ENCODE results near the gene SEPTIN1.

Gene SEPTIN1

GRCh38 chr16:30382111-30382881, at the start of gene SEPTIN1:
Gene SEPTIN1, minus strand, starts transcription at chr16:30382561. Its CDS starts 19 bp downstream, at chr16:30382542.
- peak; percentile 67 for DNase-seq

DNA sequence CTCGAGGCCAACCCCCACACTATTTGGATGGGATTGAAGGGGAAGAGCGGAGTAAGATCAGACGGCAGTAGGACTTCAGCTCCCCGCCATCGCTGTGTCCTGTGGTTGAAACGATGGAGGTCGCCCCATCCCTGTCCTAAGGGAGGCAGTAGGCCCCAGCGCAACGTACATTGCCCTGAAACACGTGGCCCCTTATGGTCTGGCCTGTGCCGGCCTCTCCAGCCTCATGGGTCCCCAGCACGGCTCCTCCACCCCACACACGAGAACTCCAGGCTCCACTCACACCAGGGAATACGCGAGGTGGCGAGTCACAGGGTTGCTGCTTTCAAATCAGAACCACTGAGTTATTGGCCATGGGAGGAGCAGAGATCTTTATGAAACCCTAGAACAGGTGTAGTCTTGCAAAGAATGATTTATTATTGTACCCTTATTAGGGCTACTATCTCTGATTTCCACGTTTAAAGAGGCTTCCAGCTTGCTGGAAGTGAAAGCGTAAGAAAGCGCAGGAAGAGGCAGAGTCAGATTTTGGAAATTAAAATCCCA, 48.1 kb upstream of the SEPTIN1 start:
- no peak for DNase-seq

DNA sequence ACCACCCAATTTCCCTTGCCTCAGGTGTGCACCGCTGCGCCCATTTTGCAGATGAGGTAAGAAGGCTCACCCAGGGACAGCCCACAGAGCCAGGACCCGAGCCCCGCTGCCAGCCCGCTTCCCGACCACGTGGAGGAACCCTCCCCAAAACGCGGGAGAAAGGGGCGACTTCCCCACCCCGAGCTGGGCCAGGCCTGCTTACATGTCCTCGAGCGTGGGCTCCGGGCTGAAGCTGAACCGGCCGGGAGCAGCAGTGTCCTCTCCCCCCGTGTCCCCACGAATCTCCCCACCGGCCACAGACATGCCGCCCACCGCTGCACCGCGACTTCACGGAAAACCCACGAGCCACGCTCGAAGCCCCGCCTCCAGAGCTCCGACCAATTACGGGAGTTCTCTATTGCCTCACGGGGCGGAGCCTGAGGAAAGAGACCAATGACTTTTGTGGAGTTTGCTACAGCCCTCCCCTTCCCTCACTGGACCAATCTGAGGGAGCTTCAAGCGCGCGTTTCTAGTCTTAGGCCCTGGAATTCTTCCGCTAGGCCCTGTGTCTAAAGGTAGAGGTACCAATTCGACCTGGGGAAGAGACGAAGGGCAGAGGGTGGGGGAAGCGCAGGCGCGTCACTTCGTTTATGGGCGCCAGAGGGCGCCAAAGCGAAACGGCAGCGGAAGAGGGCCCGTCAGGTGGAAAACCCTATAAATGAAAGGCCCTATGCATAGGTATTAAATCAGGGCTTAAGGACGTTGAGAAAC, 47.5 kb upstream of the SEPTIN1 start, which contains the start of gene DCTPP1:
Gene DCTPP1, minus strand, starts transcription at position 353 of the 750 bp plus-strand sequence. Its CDS starts 50 bp downstream, at position 303.
- DNase-seq = peak; percentile 96

- no peak for DNase-seq
These were observed 47.0 kb upstream of the SEPTIN1 start for GRCh38 chr16:30429418-30429677.

DNA sequence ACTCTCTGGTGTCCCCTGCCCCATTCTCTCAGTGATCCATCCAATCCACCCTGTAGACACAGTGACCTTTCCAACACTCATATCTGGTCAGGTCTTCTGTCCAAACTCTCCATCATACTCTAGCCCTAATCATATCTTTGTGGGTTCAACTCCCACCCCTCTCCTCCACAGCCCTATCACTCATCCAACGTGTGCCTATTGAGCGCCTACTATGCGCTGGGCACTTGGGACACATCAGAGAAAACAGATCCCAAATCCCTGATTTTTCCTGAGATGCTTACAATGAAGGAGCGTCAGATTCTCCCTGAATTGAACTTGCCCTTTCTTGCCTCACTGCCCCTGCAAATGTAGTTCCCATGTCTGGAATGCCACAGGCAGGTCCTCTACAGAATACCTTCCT, 45.7 kb upstream of the SEPTIN1 start:
- DNase-seq = no peak

DNA sequence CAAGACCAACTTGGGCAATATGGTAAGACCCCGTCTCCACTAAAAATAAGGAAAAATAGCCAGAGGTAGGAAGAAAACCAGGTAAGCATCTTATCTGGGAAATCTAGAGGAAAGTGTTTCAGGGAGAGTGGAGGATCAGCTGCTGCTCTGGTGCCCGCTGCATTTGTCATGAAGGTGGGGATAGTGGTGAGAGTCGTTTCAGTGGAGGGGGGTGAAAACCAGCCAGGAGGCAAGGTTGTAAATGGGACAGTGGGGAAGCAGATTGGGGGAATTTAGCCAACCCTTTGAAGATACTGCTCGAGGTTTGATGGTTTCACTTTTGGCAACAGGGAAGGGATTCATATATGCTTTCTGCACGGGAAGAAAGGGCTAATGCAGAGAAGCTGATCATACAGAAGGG, 38.6 kb upstream of the SEPTIN1 start:
- DNase-seq = no peak

DNA sequence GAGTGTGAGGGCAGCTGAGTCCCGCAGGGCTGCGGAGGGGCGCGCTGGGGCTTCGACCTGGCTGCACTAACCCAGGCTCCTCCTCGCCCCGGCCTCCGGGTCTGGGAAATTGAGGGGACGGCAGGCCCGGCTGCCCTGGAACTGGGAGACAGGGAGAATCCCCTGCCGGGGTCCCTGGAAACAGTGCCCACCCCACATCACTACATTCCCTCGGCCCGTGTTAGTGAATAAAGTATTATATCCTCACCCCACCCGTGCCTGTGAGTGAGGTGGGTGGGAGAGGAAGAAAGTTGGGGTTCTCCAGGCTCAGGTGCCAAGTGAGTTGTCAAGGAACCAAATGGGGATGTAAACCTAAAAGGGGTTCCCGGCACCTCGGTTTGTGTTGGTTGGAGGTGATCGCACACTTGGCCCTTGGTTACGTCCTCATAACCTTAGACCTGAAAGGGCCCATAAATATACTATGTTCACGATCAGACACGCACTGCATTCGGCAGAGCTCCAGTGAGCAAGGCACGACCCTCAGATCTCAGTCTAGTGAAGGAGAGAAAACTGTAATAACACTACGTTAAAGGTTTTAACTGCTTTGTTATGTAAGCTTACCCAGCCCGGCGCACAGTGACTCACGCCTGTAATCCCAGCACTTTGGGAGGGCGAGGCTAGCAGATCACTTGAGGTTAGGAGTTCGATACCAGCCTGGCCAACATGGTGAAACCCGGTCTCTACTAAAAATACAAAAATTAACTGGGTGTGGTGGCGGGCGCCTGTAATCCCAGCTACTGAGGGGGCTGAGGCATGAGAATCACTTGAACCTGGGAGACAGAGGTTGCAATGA, 36.2 kb upstream of the SEPTIN1 start:
- no peak for DNase-seq

- DNase-seq = peak; percentile 82 to 86
These were observed 35.4 kb upstream of the SEPTIN1 start for GRCh38 chr16:30417529-30418349.

DNA sequence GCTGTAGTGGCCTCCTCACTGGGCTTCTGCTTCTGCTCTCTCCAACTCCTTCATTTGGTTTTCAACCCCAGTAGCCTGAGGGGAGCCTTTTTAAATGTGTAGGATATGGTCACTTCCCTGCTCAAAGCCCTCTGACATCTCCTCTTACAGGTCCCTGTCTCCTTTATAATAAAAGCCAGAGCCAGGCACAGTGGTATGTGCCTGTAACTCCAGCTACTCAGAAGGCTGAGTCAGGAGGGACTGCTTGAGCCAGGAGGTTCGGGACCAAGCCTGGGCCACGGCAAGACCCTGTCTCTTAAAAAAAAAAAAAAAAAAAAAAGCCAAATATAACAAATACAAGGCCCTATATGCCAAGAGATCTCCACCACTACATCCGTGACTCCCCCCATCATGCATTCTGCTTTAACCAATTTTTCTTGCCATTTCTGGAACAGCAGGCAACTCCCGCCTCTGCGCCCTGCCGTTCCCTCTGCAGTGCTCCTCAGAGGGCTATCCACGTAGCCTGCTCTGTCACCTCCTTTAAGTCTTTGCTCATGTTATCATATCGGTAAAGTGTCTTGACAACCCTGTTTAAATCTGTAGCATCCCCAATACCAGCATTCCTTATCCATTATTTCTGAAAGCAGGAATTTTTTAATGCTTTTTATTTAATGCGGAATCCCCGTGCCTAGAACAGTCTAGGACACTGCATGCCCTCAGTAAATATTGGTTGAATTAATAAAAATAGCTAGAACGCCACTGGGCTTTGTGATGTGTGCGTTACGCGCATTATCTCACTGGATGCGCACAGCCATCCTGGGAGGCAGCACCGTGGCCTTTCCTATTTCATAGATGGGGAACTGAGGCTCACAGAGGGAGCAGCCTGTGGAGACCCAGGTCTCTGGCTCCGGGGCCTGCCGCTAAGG, 34.5 kb upstream of the SEPTIN1 start:
- DNase-seq = no peak

GRCh38 chr16:30416047-30416603, 33.8 kb upstream of the SEPTIN1 start:
- DNase-seq = no peak

GRCh38 chr16:30414159-30414558, 31.8 kb upstream of the SEPTIN1 start:
- DNase-seq = no peak

DNA sequence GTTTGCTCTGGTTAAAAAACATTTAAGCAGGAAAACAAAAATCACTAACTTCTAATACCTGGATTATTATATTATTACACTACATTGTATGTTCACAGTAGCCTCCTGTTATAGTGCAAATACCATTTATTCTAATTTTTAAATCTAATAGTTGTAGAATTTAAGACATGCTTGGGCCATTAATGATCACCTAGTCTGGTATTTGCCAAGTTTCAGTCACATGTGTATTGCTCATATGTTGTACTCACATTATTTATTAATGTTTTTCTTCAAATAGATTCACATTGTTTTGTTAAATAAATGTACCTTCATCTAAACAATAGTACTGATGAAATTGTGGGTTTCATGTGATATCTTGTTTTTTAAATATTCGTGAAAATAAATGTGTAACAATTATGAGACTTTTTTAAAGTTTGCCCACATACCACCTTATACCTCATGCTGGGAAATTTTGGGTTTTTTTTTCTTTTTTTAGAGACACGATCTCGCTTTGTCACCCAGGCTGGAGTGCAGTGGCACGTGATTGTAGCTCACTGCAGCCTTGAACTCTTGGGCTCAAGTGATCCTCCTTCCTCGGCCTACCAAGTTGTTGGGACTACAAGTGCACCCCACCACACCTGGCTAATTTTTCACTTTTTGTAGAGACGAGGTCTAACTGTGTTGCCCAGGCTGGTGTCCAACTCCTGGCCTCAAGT, 30.9 kb upstream of the SEPTIN1 start:
- DNase-seq = no peak

DNA sequence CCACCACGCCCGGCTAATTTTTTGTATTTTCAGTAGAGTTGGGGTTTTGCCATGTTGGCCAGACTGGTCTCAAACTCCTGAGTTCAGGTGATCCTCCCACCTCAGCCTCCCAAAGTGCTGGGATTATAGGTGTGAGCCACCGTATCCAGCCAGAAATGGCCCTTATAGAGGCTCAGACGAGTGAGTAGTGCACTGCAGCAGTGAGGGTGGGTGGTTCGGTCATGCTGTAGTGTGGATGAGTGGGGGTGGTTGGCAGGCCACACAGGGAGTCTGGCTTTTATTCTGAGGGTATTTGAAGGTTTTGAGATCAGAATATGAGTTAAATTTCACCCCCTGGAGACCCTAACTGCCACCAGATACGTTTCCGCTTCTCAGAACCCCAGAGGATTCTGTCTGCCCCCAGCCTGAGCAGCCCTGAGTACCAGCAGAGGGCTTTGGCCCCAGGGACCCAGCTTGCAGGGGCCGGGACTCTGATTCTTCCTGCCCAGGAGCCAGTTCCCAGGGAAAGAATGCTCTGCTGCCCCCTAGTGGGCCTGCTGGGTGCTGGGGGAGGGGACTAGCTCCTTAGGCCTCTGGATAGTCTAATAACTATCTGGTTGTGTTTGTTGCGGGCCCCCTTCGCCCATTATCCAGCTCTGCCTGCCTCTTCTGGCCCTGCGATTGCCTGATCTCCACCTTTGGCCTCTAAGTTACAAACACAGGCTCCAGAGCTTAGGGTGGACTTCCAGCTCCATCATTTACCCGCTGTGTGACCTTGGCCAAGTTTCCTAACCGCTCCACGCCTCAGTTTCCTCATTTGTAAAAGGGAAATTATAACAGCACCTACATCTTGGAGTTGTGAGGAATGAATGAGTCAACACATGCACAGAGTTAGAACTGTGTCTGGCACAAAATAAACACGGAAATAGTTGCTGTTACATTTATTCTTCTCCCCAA, 27.0 kb upstream of the SEPTIN1 start:
- peak; percentile 91 to 95 for DNase-seq

DNA sequence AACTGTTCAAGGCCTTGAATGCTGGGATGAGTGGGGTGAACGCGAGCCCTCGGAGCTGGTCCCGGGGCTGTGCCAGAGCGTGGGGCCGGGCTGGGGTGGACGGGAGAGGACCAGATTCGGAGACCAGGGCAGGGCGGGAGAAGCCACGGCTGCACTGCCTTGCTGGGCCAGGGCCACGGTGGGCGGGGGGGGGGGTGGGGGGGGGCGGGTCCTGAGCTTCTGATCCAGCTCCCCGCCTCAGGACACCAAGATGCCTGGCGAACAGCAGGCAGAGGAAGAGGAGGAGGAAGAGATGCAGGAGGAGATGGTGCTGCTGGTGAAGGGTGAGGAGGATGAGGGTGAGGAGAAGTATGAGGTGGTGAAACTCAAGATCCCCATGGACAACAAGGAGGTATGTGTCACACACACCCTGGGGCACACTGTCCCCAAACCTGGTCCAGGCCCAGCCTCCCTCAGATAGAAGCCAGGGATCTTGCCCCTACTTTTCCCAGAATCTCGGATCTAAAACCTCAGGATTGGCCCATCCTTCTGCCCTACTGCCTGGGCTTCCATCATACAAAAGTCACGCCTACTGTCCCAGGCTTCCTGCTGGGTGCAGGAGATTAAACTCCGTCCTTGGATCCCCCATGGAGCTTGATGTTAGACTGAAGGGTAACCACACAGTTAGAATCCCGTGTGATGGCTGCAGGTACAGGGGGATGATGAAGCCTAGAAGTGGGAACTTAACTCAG, 25.6 kb upstream of the SEPTIN1 start:
- no peak for DNase-seq

- peak; percentile 79 to 80 for DNase-seq
These were observed 24.9 kb upstream of the SEPTIN1 start, which contains the start of gene ZNF771 for GRCh38 chr16:30407102-30407803. Gene ZNF771, plus strand, starts transcription at chr16:30407606. Its CDS starts 448 bp downstream, at chr16:30408054.

DNA sequence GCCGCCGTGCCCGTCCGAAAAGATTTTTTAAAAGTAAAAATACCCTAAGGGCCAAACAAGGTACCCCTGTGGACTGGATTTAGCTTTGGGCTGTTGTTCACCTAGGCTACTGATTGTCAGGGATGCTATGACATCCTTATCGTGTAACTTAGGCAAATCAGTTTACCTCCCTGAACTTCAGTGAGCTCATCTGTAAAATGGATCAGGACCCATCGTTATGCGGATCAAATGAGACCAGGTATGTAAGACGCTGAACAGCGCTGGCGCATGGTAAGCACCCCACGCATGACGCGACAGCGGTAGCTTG, 24.4 kb upstream of the SEPTIN1 start:
- no peak for DNase-seq

DNA sequence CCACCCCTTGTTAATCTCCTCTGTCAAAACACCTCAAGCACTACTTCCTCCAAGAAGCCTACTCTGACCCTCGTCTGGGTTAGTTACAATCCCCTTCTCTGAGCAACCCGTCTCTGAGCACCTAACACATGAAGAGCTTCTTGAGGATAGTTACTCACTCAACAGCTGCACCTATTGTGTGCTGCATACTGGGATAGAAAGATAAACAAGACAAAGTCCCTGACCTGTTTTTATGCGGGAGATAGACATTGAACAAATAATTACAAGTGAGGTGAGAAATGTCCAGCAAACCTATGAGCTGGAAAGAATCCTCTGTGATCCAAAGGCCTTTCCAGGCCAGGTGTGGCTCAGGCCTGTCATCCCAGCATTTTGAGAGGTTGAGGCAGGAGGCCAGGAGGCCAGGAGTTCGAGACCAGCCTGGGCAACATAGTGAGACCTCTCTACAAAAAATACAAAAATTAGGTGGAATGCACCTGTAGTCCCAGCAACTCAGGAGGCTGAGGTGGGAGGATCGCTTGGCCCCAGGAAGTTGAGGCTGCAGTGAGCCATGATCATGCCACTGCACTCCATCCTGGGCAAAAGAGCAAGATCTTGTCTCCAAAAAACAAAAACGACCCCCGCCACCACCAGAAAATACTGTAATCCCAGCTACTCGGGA, 19.5 kb upstream of the SEPTIN1 start:
- no peak for DNase-seq

All from activated CD4-positive, alpha-beta T cell treated with anti-CD3 and anti-CD28 coated beads, Interleukin-2, amount 50 U/mL, for 4 hours (primary cell).